OCI-LY1 (cell line): Measurements from ENCODE around the gene RBL1.

Experiments used
- H2AFZ ChIP-seq: fragments of 200-600 bp; sonication (generic), shearing (Covaris generic); 2 replicates; pipeline ENCODE4 v1.6.0; 2014; ENCODE audit warnings: antibody characterized with exemption, mild to moderate bottlenecking, low read length
- H3F3A ChIP-seq: fragments of 200-600 bp; sonication (generic), shearing (Covaris generic); 2 replicates; pipeline ENCODE4 v1.6.0; 2014; ENCODE audit warnings: mild to moderate bottlenecking, antibody characterized with exemption, low read length, moderate library complexity; ENCODE audit not compliant: insufficient read depth
- H3K27ac ChIP-seq: fragments of 200-600 bp; sonication (generic); 2 replicates; pipeline ENCODE4 v1.5.1; 2014; ENCODE audit warnings: low read length, mixed run types, mild to moderate bottlenecking, low read depth; ENCODE audit not compliant: poor library complexity, severe bottlenecking
- H3K27me3 ChIP-seq: fragments of 200-600 bp; sonication (generic); 2 replicates; pipeline ENCODE4 v1.6.0; 2014; ENCODE audit warnings: antibody characterized with exemption, mild to moderate bottlenecking, low read length, moderate library complexity; ENCODE audit not compliant: insufficient read depth
- H3K36me3 ChIP-seq: fragments of 200-600 bp; sonication (generic); 2 replicates; pipeline ENCODE4 v1.6.1; 2014; ENCODE audit warnings: mild to moderate bottlenecking, antibody characterized with exemption, low read length, moderate library complexity, mixed read lengths; ENCODE audit not compliant: insufficient read depth
- H3K4me1 ChIP-seq: fragments of 200-600 bp; sonication (generic); 2 replicates; pipeline ENCODE4 v1.5.1; 2014; ENCODE audit warnings: mild to moderate bottlenecking, low read length, moderate library complexity; ENCODE audit not compliant: insufficient read depth, severe bottlenecking
- H3K4me2 ChIP-seq: fragments of 200-600 bp; sonication (generic), shearing (Covaris generic); 2 replicates; pipeline ENCODE4 v1.6.1; 2014; ENCODE audit warnings: low read length
- H3K4me3 ChIP-seq: fragments of 200-600 bp; sonication (generic); 2 replicates; pipeline ENCODE4 v1.5.1; 2014; ENCODE audit warnings: low read length, low read depth, mild to moderate bottlenecking, mixed read lengths; ENCODE audit not compliant: poor library complexity, severe bottlenecking
- H3K79me2 ChIP-seq: fragments of 200-600 bp; shearing (Covaris generic); 2 replicates; pipeline ENCODE4 v1.6.1; 2016; ENCODE audit warnings: mixed run types, low read length, mixed read lengths; ENCODE audit not compliant: insufficient read depth
- H3K9ac ChIP-seq: fragments of 200-600 bp; sonication (generic), shearing (Covaris generic); 2 replicates; pipeline ENCODE4 v1.6.1; 2014; ENCODE audit warnings: mild to moderate bottlenecking, low read length, mixed read lengths
- H3K9me2 ChIP-seq: fragments of 200-600 bp; sonication (generic), shearing (Covaris generic); 2 replicates; pipeline ENCODE4 v1.6.1; 2014; ENCODE audit warnings: low read depth, mild to moderate bottlenecking, low read length, mixed read lengths
- H3K9me3 ChIP-seq: fragments of 200-600 bp; shearing (Covaris generic); 2 replicates; pipeline ENCODE4 v1.6.1; 2014; ENCODE audit warnings: low read length, mixed read lengths
- H4K20me1 ChIP-seq: fragments of 200-600 bp; sonication (generic), shearing (Covaris generic); 2 replicates; pipeline ENCODE4 v1.6.0; 2016; ENCODE audit warnings: mild to moderate bottlenecking, low read length; ENCODE audit not compliant: insufficient read depth
- EZH2 ChIP-seq: fragments of 200-600 bp; sonication (generic), shearing (Covaris generic); IDR thresholded peaks from 2 replicates; pipeline ENCODE4 v1.8.0; 2017; ENCODE audit warnings: borderline replicate concordance, mixed run types, mild to moderate bottlenecking, antibody characterized with exemption, low read length, moderate library complexity, mixed read lengths
- TF ChIP-seq, protein P1 (sequence below): fragments of 200-600 bp; sonication (generic), shearing (Covaris generic); IDR thresholded peaks from 2 replicates; pipeline ENCODE4 v1.5.1; 2017; ENCODE audit warnings: mild to moderate bottlenecking, antibody characterized with exemption, low read length, moderate library complexity, mixed read lengths

RBL1 gene

DNA sequence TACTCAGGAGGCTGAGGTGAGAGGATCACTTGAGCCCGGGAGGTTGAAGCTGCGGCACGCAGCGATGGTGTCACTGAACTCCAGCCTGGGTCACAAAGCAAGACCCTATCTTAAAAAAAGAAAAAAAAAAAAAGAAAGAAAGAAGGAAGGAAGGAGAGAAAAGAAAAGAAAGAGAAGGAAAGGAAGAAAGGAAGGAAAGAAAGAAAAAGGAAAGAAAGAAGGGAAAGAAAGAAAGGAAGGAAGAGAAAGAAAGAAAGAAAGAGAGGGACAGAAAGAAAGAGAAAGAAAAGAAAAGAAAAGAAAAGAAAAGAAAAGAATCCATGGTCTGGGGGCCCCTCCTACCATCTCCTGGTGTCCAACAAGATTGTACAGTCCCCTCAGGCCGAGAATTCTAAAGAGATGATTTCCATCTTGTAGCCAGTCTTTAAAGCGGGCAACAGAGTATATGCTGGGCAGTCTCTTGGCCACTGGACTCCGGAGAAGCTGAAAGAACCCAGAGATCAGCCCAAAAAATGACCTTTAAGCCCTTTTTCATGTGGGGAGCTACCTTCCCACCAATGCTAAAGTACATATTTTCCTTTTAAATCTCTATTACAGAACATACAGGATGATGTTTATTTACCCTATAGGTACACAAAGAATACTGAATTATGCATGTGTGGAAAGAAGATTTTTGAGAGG, 23.7 kb upstream of the RBL1 start:
- H3K4me1 ChIP-seq = no peaks in the 10 kb centered on the region
- H3K27ac ChIP-seq = no peak overlapping the region
- no peak overlapping the region for H3K9ac ChIP-seq
- no peak overlapping the region for H2AFZ ChIP-seq
- no peak for TF ChIP-seq EZH2
- TF ChIP-seq, protein P1, sequence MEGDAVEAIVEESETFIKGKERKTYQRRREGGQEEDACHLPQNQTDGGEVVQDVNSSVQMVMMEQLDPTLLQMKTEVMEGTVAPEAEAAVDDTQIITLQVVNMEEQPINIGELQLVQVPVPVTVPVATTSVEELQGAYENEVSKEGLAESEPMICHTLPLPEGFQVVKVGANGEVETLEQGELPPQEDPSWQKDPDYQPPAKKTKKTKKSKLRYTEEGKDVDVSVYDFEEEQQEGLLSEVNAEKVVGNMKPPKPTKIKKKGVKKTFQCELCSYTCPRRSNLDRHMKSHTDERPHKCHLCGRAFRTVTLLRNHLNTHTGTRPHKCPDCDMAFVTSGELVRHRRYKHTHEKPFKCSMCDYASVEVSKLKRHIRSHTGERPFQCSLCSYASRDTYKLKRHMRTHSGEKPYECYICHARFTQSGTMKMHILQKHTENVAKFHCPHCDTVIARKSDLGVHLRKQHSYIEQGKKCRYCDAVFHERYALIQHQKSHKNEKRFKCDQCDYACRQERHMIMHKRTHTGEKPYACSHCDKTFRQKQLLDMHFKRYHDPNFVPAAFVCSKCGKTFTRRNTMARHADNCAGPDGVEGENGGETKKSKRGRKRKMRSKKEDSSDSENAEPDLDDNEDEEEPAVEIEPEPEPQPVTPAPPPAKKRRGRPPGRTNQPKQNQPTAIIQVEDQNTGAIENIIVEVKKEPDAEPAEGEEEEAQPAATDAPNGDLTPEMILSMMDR = no peak
- no peaks in the 10 kb centered on the region for H3K9me2 ChIP-seq
- no peaks in the 10 kb centered on the region for H3K27me3 ChIP-seq
- H3K4me3 ChIP-seq = no peak overlapping the region
- H3K36me3 ChIP-seq = no peaks in the 10 kb centered on the region
- no peaks in the 10 kb centered on the region for H4K20me1 ChIP-seq
- no peaks in the 10 kb centered on the region for H3F3A ChIP-seq
- H3K79me2 ChIP-seq = no peaks in the 10 kb centered on the region
- no peak overlapping the region for H3K4me2 ChIP-seq
- no peaks in the 10 kb centered on the region for H3K9me3 ChIP-seq

DNA sequence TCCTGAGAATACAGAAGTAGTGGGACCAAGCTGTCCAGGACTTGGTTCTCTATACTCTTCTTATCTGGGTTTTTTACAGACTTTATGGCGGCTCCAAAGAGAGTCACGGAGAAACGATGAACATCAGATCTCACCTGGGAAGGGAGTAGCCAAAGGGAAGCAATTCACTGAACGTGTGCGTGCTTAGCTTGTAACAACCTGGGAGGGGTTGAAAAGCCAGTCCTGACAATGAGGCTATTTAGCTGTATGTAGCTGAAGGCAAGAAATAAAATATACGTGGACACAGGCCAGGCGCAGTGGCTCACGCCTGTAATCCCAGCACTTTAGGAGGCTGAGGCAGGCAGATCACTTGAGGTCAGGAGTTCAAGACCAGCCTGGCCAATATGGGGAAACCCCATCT, 18.2 kb upstream of the RBL1 start:
- Histone ChIP-seq H3K9ac (no peak overlapping the region), H2AFZ (no peak overlapping the region), H3K4me2 (no peak overlapping the region), H3K4me3 (no peak overlapping the region), H3K79me2 (no peaks in the 10 kb centered on the region), H3K27ac (no peak overlapping the region), H3F3A (no peaks in the 10 kb centered on the region), H3K27me3 (no peaks in the 10 kb centered on the region), H3K4me1 (no peaks in the 10 kb centered on the region), H3K9me2 (no peaks in the 10 kb centered on the region), H4K20me1 (no peaks in the 10 kb centered on the region), H3K9me3 (no peaks in the 10 kb centered on the region), H3K36me3 (no peaks in the 10 kb centered on the region)
- no peak for TF ChIP-seq EZH2

DNA sequence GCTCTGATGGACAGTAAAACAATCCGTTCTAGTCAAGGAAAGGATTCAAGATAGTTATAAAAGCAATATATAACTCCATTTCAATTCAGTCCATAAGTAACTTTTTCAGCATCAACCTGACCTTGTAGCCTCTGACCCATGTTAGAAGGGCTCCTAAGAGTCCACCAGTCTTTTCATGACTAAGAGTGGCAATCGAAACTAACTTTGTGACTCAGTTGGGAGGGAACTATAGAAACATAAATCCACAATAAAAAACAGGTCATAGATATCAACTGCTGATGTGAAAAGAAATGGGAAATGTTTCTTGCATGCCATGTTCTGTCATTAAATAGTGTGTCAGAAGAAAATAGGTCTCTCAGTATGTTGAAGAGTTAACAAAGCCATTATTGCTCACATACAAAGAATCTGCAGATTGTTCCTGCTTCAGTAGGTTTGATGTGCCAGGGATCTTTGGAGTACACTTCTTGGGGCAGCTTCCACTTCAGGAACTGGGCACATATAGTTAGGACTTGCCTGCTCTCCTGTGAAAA, 16.2 kb upstream of the RBL1 start:
- H3K9me3 ChIP-seq = no peaks in the 10 kb centered on the region
- no peaks in the 10 kb centered on the region for H3K27me3 ChIP-seq
- no peaks in the 10 kb centered on the region for H3K9me2 ChIP-seq
- H3K9ac ChIP-seq = no peak overlapping the region
- no peaks in the 10 kb centered on the region for H3F3A ChIP-seq
- H3K4me1 ChIP-seq = no peaks in the 10 kb centered on the region
- no peaks in the 10 kb centered on the region for H4K20me1 ChIP-seq
- TF ChIP-seq EZH2 = no peak
- TF ChIP-seq, protein P1 = no peak
- no peak overlapping the region for H3K4me3 ChIP-seq
- H2AFZ ChIP-seq = no peak overlapping the region
- H3K79me2 ChIP-seq = no peaks in the 10 kb centered on the region
- no peaks in the 10 kb centered on the region for H3K36me3 ChIP-seq
- H3K4me2 ChIP-seq = no peak overlapping the region
- no peak overlapping the region for H3K27ac ChIP-seq

DNA sequence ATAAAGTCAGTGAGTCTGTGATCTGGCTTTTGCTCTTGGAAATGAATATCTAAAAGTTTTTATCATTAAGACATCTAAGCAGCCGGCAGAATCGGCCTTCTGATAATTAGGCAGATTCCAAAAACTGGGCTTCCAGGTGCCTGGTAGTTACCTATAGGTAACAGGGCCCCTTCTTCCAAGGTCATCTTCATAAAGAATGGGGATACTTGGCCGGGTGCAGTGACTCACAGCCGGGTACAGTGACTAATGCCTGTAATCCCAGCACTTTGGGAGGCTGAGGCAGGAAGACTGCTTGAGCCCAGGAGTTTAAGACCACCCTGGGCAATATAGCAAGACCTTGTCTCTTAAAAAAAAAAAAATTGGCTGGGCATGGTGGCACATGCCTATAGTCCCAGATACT, 12.9 kb upstream of the RBL1 start:
- Histone ChIP-seq H3K9me3 (no peaks in the 10 kb centered on the region), H2AFZ (no peak overlapping the region), H3F3A (no peaks in the 10 kb centered on the region), H3K9me2 (no peaks in the 10 kb centered on the region), H3K27ac (no peak overlapping the region), H3K4me1 (no peaks in the 10 kb centered on the region), H3K79me2 (no peaks in the 10 kb centered on the region), H3K4me3 (no peak overlapping the region), H4K20me1 (no peaks in the 10 kb centered on the region), H3K4me2 (no peak overlapping the region), H3K9ac (no peak overlapping the region), H3K27me3 (no peaks in the 10 kb centered on the region), H3K36me3 (no peaks in the 10 kb centered on the region)
- TF ChIP-seq, protein P1 = no peak
- no peak for TF ChIP-seq EZH2
